Lower lobe of right lung (tissue), 2 donors: Measurements from ENCODE around the gene PFN4. TPM values are rescaled to one million over a fixed set of nuclear protein-coding genes. Genes with fewer than 3 reads are reported as not detected.

Source experiments
- ATAC-seq, 2 donors: fragments of 200-7000 bp; cut with Tn5 transposase; one replicate each; pipeline ENCODE4 v1.9.1; 2020 to 2022; ENCODE audit warnings: mild to moderate bottlenecking in 2 of 2, moderate library complexity in 2 of 2
- DNase-seq: peaks from one replicate; pipeline ENCODE4 v3.0.0-alpha.2; 2020
- H3K27ac ChIP-seq: fragments of 200-600 bp; one replicate; pipeline ENCODE4 v1.8.0; 2022
- H3K27me3 ChIP-seq: fragments of 200-600 bp; one replicate; pipeline ENCODE4 v1.8.0; 2022; ENCODE audit warnings: low read depth
- H3K36me3 ChIP-seq: fragments of 200-600 bp; one replicate; pipeline ENCODE4 v1.8.0; 2022; ENCODE audit warnings: mild to moderate bottlenecking
- H3K4me1 ChIP-seq: fragments of 200-600 bp; one replicate; pipeline ENCODE4 v1.8.0; 2022
- H3K4me3 ChIP-seq: fragments of 200-600 bp; one replicate; pipeline ENCODE4 v1.8.0; 2022; ENCODE audit warnings: mild to moderate bottlenecking
- H3K9me3 ChIP-seq: fragments of 200-600 bp; one replicate; pipeline ENCODE4 v1.8.0; 2022
- intact Hi-C: fragments of 100-400 bp; cut with DNase I; formaldehyde crosslinking; loops from one replicate; pipeline ENCODE4 v1.11.0; 2022
- total RNA-seq: library from RNA; stranded (reverse); fragmentation: NEBNext Ultra II Directional; extraction: Animal tissue kit (Norgen Biotek cat#: 25700); gene quantifications from one replicate; pipeline ENCODE4 v1.2.1, GENCODE V29; 2021
- TF ChIP-seq, protein P1 (sequence below): fragments of 200-600 bp; IDR thresholded peaks from one replicate; pipeline ENCODE4 v1.8.0; 2022; ENCODE audit warnings: antibody characterized with exemption, mild to moderate bottlenecking
- donor health status: DM: no; HTN: yes; CAD: no; lungs with severe emphysema.

Gene PFN4
- total RNA-seq, 1 donor from 2014 or later: 1.7 TPM

DNA sequence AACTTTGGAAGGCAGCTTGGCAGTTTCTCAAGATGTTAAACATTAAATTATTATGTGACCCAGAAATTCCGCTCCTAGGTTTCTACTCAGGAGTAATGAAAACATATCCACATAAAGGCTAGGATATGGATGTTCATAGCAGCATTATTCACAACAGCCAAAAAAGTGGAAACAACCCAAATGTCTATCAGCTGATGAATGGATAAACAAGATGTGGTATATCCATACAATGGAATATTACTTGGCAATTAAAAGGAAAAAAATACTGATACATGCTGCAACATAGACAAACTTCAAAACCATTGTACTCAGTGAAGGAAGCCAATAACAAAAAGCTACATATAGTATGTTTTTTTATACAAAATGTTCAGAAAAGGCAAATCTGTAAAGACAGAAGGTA, 39.4 kb upstream of the PFN4 start:
- no peak for ATAC-seq
- intact Hi-C loops: no loop called here
- TF ChIP-seq, protein P1, sequence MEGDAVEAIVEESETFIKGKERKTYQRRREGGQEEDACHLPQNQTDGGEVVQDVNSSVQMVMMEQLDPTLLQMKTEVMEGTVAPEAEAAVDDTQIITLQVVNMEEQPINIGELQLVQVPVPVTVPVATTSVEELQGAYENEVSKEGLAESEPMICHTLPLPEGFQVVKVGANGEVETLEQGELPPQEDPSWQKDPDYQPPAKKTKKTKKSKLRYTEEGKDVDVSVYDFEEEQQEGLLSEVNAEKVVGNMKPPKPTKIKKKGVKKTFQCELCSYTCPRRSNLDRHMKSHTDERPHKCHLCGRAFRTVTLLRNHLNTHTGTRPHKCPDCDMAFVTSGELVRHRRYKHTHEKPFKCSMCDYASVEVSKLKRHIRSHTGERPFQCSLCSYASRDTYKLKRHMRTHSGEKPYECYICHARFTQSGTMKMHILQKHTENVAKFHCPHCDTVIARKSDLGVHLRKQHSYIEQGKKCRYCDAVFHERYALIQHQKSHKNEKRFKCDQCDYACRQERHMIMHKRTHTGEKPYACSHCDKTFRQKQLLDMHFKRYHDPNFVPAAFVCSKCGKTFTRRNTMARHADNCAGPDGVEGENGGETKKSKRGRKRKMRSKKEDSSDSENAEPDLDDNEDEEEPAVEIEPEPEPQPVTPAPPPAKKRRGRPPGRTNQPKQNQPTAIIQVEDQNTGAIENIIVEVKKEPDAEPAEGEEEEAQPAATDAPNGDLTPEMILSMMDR: no peak
- H3K4me3 ChIP-seq: no peak overlapping the region
- no peak for DNase-seq
- no peaks in the 10 kb centered on the region for H3K27me3 ChIP-seq
- H3K4me1 ChIP-seq: no peaks in the 10 kb centered on the region
- peaks cover 7% of the 10 kb centered on the region for H3K36me3 ChIP-seq
- H3K9me3 ChIP-seq: no peaks in the 10 kb centered on the region
- H3K27ac ChIP-seq: no peak overlapping the region

DNA sequence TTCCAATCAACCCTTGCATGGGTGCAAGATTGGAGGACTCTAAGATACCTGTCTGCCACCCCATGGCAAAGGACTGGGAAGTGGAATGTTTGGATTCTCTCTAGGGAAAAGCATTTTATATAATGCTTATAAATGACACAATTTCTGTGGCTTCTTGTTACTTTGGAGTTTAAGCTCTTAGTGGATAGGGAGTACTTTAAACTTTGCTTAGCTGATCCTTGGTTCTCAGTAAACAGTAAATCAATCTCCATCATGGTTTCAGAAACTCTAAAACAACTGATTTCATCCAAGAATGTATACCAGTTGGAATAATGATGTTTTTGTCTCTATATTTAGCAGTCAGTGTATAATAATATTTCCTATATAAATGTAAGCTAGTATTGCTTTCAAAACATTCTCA, 37.6 kb upstream of the PFN4 start:
- H3K4me1 ChIP-seq: no peaks in the 10 kb centered on the region
- ATAC-seq: no peak
- H3K4me3 ChIP-seq: no peak overlapping the region
- no peaks in the 10 kb centered on the region for H3K27me3 ChIP-seq
- intact Hi-C loops: no loop called here
- H3K9me3 ChIP-seq: no peaks in the 10 kb centered on the region
- no peak for DNase-seq
- H3K27ac ChIP-seq: no peak overlapping the region
- TF ChIP-seq, protein P1: no peak
- H3K36me3 ChIP-seq: peaks cover 7% of the 10 kb centered on the region

DNA sequence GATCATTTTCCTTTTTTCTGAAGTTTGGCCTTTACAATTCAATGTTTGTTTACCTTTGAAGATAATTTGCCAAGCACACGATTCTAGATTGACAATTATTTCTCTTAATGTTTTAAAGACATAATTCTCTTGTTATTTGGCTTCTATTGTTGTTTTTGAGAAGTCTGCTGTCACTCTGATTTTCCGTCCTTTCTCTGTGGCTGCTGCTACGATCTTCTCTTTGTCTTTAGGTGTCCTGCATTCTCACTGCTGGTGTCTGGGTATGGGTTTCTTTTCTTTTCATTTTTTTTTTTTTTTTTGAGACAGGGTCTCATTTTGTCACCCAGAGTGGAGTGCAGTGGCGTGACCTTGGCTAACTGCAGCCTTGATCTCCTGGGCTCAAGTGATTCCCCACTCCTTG, 36.6 kb upstream of the PFN4 start:
- TF ChIP-seq, protein P1: no peak
- no peaks in the 10 kb centered on the region for H3K4me1 ChIP-seq
- ATAC-seq (no peak), DNase-seq (no peak)
- H3K27me3 ChIP-seq: no peaks in the 10 kb centered on the region
- H3K27ac ChIP-seq: no peak overlapping the region
- H3K4me3 ChIP-seq: no peak overlapping the region
- peaks cover 7% of the 10 kb centered on the region for H3K36me3 ChIP-seq
- intact Hi-C loops: no loop called here
- H3K9me3 ChIP-seq: no peaks in the 10 kb centered on the region

DNA sequence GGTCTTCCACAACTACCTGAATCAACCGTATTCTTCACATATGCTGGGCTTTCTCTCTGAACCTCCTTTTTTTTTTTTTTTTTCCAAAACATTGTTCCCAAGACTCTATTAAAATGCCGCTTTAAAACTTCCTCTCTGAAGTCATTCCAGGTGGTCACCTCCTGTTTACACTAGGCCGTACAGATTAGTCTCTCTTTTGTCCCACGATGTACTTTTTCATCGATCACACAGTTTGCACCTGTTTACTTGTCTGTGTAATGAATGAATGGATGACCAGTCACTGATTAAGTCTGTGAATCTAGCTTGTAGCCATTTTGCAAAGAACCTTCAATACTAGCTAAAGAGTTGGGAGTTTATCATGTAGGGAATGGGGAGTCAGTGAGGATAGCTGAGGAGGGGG, 35.0 kb upstream of the PFN4 start:
- Histone ChIP-seq H3K27ac (no peak overlapping the region), H3K27me3 (no peaks in the 10 kb centered on the region), H3K9me3 (no peaks in the 10 kb centered on the region), H3K4me3 (no peak overlapping the region), H3K4me1 (no peaks in the 10 kb centered on the region), H3K36me3 (peaks cover 13% of the 10 kb centered on the region)
- no peak for DNase-seq
- intact Hi-C loops: no loop called here
- TF ChIP-seq, protein P1: no peak
- no peak for ATAC-seq

DNA sequence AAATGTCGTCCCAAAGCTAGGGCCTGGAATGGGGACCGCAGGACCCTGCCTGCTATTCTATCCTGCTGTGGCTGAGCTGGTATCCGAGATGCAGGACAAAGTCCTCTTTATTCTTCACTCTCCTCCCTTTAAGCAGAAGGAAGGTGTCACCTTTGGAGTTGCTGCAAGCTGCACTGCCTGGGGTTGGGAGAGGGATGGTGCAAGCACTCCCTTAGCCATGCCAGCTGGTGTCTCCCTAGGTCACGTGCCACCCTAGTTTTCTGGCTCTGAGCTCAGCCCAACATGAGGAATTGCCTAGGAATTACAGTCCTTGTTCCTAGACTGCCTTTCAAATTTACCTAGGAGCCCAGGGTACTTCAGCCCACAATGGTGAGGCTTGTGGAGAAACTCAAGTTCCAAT, 30.3 kb upstream of the PFN4 start:
- H3K36me3 ChIP-seq: peaks cover 22% of the 10 kb centered on the region
- no peaks in the 10 kb centered on the region for H3K9me3 ChIP-seq
- DNase-seq (no peak), ATAC-seq (no peak)
- TF ChIP-seq, protein P1: no peak
- no peaks in the 10 kb centered on the region for H3K4me1 ChIP-seq
- intact Hi-C loops: no loop called here
- H3K27me3 ChIP-seq: no peaks in the 10 kb centered on the region
- no peak overlapping the region for H3K4me3 ChIP-seq
- no peak overlapping the region for H3K27ac ChIP-seq
